Measurements from ENCODE around the gene REXO4. TPM values are rescaled to one million over a fixed set of nuclear protein-coding genes. Genes with fewer than 3 reads are reported as not detected.

Gene REXO4
- total and polyA plus RNA-seq, 2 experiments from 2014 or later = 31.1 to 36.3 TPM

DNA sequence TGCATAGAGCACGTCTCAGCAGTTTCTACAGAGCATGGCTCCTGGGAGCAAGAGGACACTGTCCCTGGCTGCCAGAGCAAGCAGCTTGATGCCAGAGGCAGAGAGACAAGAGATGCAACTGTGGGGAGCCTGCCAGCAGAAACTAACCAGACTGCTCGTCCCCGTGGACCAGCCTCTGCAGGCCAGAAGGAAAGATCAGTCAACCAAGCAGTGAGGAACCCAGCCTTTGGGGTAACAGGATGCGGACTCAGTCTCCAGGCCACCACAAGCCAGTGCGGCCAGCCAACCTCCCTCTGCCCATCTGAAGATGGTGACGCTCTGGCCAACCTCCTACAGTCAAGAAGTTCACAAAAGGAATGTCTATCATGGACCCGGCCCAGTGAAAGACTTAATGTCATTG, 45.7 kb downstream of the REXO4 start (continued):
- TF ChIP-seq, protein P1, sequence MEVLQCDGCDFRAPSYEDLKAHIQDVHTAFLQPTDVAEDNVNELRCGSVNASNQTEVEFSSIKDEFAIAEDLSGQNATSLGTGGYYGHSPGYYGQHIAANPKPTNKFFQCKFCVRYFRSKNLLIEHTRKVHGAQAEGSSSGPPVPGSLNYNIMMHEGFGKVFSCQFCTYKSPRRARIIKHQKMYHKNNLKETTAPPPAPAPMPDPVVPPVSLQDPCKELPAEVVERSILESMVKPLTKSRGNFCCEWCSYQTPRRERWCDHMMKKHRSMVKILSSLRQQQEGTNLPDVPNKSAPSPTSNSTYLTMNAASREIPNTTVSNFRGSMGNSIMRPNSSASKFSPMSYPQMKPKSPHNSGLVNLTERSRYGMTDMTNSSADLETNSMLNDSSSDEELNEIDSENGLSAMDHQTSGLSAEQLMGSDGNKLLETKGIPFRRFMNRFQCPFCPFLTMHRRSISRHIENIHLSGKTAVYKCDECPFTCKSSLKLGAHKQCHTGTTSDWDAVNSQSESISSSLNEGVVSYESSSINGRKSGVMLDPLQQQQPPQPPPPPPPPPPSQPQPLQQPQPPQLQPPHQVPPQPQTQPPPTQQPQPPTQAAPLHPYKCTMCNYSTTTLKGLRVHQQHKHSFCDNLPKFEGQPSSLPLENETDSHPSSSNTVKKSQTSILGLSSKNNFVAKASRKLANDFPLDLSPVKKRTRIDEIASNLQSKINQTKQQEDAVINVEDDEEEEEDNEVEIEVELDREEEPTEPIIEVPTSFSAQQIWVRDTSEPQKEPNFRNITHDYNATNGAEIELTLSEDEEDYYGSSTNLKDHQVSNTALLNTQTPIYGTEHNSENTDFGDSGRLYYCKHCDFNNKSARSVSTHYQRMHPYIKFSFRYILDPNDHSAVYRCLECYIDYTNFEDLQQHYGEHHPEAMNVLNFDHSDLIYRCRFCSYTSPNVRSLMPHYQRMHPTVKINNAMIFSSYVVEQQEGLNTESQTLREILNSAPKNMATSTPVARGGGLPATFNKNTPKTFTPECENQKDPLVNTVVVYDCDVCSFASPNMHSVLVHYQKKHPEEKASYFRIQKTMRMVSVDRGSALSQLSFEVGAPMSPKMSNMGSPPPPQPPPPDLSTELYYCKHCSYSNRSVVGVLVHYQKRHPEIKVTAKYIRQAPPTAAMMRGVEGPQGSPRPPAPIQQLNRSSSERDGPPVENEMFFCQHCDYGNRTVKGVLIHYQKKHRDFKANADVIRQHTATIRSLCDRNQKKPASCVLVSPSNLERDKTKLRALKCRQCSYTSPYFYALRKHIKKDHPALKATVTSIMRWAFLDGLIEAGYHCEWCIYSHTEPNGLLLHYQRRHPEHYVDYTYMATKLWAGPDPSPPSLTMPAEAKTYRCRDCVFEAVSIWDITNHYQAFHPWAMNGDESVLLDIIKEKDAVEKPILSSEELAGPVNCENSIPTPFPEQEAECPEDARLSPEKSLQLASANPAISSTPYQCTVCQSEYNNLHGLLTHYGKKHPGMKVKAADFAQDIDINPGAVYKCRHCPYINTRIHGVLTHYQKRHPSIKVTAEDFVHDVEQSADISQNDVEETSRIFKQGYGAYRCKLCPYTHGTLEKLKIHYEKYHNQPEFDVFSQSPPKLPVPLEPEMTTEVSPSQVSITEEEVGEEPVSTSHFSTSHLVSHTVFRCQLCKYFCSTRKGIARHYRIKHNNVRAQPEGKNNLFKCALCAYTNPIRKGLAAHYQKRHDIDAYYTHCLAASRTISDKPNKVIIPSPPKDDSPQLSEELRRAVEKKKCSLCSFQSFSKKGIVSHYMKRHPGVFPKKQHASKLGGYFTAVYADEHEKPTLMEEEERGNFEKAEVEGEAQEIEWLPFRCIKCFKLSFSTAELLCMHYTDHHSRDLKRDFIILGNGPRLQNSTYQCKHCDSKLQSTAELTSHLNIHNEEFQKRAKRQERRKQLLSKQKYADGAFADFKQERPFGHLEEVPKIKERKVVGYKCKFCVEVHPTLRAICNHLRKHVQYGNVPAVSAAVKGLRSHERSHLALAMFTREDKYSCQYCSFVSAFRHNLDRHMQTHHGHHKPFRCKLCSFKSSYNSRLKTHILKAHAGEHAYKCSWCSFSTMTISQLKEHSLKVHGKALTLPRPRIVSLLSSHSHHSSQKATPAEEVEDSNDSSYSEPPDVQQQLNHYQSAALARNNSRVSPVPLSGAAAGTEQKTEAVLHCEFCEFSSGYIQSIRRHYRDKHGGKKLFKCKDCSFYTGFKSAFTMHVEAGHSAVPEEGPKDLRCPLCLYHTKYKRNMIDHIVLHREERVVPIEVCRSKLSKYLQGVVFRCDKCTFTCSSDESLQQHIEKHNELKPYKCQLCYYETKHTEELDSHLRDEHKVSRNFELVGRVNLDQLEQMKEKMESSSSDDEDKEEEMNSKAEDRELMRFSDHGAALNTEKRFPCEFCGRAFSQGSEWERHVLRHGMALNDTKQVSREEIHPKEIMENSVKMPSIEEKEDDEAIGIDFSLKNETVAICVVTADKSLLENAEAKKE (CRISPR knock-in tag; IDR thresholded peaks at IDR 0.05) = no peak
- TF ChIP-seq EZH2 (IDR thresholded peaks at IDR 0.05; ENCODE audit: low read depth, unreplicated experiment) (no peak), CREB1 (CRISPR knock-in tag; IDR thresholded peaks at IDR 0.05; ENCODE audit: low read depth) (no peak), JUNB (IDR thresholded peaks at IDR 0.05; ENCODE audit: unreplicated experiment) (no peak), POLR2AphosphoS5 (IDR thresholded peaks at IDR 0.05; ENCODE audit: low read depth) (no peak), EZH2phosphoT487 (IDR thresholded peaks at IDR 0.05; ENCODE audit: unreplicated experiment) (no peak)

DNA sequence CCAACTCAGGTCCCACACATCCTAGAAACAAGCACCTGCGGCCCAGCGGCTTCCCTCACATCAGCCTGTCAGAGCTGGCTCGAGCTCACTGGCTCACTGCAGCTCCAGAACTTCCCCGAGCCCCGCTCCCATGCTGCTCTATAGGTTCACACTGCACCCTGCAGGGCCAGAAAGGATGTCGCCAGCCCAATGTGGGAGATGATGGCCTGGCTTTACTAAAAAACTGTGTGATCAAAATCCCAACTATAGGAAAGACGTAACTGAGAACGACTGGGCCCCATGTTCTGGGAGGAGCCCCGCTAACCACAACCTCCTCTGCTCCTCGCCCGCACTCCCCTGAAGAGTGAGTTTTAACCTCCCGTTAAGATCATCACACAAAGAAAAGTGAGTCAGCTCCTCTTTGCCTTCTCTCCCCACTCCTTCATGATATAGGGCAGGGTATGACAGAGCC, 46.5 kb downstream of the REXO4 start:
- H2AFZ ChIP-seq = no peak overlapping the region
- peaks cover 87% of the 10 kb centered on the region for H3K79me2 ChIP-seq (replicated peaks; ENCODE audit: insufficient read depth)
- Mint-ChIP-seq H3K9me3 (no peaks in the 10 kb centered on the region), H3K27me3 (ENCODE audit: insufficient read depth, low read depth, poor library complexity) (peaks cover 11% of the 10 kb centered on the region), H3K4me3 (no peak overlapping the region; the same call in 2 of the 3 replicates), H3K36me3 (ENCODE audit: low read depth) (peaks cover 47% of the 10 kb centered on the region), H3K27ac (no peak overlapping the region; the same call in 1 of the 2 replicates), H3K4me1 (peaks cover 18% of the 10 kb centered on the region)
- H3K4me1 ChIP-seq (ENCODE audit: insufficient read depth) = peaks cover 6% of the 10 kb centered on the region; the same call in 1 of the 2 replicates
- H4K20me1 ChIP-seq (replicated peaks; ENCODE audit: insufficient read depth) = peaks cover 71% of the 10 kb centered on the region
- no peak overlapping the region for H3K4me3 ChIP-seq
- peaks cover 7% of the 10 kb centered on the region for H3K36me3 ChIP-seq (ENCODE audit: insufficient read depth)
- no peak overlapping the region for H3K4me2 ChIP-seq
- H3K27me3 ChIP-seq (ENCODE audit: insufficient read depth) = no peaks in the 10 kb centered on the region
- no peaks in the 10 kb centered on the region for H3F3A ChIP-seq (replicated peaks; ENCODE audit: low read depth)
- no peak overlapping the region for H3K27ac ChIP-seq (ENCODE audit: low read depth)
- DNase-seq (ENCODE audit: low spot score) (no peak), ATAC-seq (no peak)
- no peaks in the 10 kb centered on the region for H3K9me2 ChIP-seq (ENCODE audit: insufficient read depth)
- TF ChIP-seq, protein P1 (CRISPR knock-in tag; IDR thresholded peaks at IDR 0.05) = no peak
- TF ChIP-seq, protein P2, sequence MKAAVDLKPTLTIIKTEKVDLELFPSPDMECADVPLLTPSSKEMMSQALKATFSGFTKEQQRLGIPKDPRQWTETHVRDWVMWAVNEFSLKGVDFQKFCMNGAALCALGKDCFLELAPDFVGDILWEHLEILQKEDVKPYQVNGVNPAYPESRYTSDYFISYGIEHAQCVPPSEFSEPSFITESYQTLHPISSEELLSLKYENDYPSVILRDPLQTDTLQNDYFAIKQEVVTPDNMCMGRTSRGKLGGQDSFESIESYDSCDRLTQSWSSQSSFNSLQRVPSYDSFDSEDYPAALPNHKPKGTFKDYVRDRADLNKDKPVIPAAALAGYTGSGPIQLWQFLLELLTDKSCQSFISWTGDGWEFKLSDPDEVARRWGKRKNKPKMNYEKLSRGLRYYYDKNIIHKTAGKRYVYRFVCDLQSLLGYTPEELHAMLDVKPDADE (IDR thresholded peaks at IDR 0.05) = no peak

Measured in GM23338 (cell line).